HL-60 (cell line): ENCODE data around the gene BTG4.

ENCODE experiments used
- DNase-seq, 2 experiments: peaks; one replicate each; pipeline ENCODE4 v3.0.0-alpha.2; 2010 to 2020; ENCODE audit warnings: low read depth in 1 of 2, low spot score in 1 of 2
- H3K27ac ChIP-seq: fragments of 250-450 bp; sonication (Bioruptor Pico); replicated peaks from 2 replicates; pipeline ENCODE4 v1.5.1; 2020; ENCODE audit warnings: mild to moderate bottlenecking, moderate library complexity
- H3K27me3 ChIP-seq: fragments of 250-450 bp; sonication (Bioruptor Pico); 2 replicates; pipeline ENCODE4 v1.5.1; 2021; ENCODE audit warnings: mild to moderate bottlenecking, moderate library complexity; ENCODE audit not compliant: insufficient read depth, poor library complexity, severe bottlenecking
- H3K4me3 ChIP-seq: replicated peaks from 2 replicates; pipeline ENCODE4 v1.5.1; 2011; ENCODE audit warnings: mild to moderate bottlenecking, control low read depth, low read length; ENCODE audit not compliant: insufficient read depth
- GABPA ChIP-seq: IDR thresholded peaks from 2 replicates; pipeline ENCODE4 v1.6.1; 2012; ENCODE audit warnings: low read depth
- POLR2AphosphoS5 ChIP-seq: IDR thresholded peaks from 2 replicates; pipeline ENCODE4 v1.6.1; 2012; ENCODE audit warnings: low read depth
- SPI1 ChIP-seq: IDR thresholded peaks from 2 replicates; pipeline ENCODE4 v1.6.1; 2012; ENCODE audit warnings: low read depth, mild to moderate bottlenecking, borderline replicate concordance
- TF ChIP-seq, protein P1 (sequence below): IDR thresholded peaks from 2 replicates; pipeline ENCODE4 v1.6.1; 2012; ENCODE audit warnings: low read depth; ENCODE audit not compliant: insufficient replicate concordance
- TF ChIP-seq, protein P2 (sequence below): IDR thresholded peaks from one replicate; pipeline ENCODE4 v1.5.1; 2011; ENCODE audit warnings: low read length, control low read depth, inconsistent platforms; ENCODE audit not compliant: insufficient read depth

The BTG4 gene

DNA sequence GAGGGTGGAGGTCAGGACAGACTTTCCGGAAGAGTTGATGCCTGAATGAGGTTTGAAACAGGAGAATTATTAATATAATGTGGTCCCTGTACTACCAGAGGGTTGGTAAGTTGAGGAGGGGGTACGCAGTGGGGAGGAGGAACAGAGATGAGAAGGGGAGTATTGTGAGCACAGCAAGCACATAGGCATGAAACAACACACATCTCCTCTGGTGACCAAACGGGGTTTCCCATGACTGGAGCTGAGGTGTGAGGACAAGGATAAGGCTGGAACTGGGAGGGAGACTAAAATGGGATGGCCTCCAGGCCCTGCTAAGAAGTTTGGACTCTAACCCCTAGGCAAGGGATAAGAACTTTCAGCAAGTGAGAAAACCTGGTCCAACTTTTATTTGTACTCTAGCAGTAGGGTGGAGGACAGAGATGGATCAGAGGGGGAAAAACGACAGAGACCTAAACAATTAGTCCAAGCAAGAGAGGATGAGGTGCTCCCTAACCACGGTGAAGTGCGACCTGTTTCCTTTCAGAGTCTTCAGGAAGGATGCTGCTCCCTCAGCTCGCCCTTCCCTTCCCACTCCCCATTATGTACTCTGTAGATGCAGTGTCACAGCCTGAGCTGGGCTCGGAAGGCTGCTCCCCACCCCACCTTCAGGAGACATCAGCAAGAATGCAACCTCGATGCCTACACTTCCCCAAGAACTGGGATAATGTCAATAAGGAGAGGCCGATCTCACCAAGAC lies 59.2 kb downstream of the BTG4 start:
- Histone ChIP-seq H3K4me3 (no peak overlapping the region), H3K27ac (no peak overlapping the region), H3K27me3 (peaks cover 3% of the 10 kb centered on the region)
- TF ChIP-seq, protein P1, sequence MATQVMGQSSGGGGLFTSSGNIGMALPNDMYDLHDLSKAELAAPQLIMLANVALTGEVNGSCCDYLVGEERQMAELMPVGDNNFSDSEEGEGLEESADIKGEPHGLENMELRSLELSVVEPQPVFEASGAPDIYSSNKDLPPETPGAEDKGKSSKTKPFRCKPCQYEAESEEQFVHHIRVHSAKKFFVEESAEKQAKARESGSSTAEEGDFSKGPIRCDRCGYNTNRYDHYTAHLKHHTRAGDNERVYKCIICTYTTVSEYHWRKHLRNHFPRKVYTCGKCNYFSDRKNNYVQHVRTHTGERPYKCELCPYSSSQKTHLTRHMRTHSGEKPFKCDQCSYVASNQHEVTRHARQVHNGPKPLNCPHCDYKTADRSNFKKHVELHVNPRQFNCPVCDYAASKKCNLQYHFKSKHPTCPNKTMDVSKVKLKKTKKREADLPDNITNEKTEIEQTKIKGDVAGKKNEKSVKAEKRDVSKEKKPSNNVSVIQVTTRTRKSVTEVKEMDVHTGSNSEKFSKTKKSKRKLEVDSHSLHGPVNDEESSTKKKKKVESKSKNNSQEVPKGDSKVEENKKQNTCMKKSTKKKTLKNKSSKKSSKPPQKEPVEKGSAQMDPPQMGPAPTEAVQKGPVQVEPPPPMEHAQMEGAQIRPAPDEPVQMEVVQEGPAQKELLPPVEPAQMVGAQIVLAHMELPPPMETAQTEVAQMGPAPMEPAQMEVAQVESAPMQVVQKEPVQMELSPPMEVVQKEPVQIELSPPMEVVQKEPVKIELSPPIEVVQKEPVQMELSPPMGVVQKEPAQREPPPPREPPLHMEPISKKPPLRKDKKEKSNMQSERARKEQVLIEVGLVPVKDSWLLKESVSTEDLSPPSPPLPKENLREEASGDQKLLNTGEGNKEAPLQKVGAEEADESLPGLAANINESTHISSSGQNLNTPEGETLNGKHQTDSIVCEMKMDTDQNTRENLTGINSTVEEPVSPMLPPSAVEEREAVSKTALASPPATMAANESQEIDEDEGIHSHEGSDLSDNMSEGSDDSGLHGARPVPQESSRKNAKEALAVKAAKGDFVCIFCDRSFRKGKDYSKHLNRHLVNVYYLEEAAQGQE, result no peak
- no peak for TF ChIP-seq POLR2AphosphoS5
- DNase-seq, result no peak

DNA sequence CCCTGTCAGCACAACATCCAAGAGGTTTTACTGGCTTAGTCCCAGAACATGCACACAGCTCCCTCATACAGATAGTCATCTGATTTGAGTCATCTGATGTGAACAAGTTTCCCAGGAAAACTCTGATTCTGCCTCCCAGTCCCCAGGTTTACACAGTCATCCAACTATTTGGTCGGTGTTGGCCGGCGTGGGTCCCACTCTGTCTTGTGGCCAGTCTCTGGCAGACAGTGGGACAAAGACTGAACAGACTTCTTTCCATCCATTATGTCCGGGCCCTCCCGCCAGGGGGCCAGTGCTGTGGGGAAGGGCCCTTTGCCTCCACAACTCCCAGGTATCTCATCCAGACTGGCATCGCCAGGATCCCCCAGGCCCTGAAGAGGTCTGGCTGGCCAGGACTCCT lies 60.0 kb downstream of the BTG4 start:
- H3K27me3 ChIP-seq, result peaks cover 3% of the 10 kb centered on the region
- no peak for TF ChIP-seq POLR2AphosphoS5
- TF ChIP-seq, protein P2, sequence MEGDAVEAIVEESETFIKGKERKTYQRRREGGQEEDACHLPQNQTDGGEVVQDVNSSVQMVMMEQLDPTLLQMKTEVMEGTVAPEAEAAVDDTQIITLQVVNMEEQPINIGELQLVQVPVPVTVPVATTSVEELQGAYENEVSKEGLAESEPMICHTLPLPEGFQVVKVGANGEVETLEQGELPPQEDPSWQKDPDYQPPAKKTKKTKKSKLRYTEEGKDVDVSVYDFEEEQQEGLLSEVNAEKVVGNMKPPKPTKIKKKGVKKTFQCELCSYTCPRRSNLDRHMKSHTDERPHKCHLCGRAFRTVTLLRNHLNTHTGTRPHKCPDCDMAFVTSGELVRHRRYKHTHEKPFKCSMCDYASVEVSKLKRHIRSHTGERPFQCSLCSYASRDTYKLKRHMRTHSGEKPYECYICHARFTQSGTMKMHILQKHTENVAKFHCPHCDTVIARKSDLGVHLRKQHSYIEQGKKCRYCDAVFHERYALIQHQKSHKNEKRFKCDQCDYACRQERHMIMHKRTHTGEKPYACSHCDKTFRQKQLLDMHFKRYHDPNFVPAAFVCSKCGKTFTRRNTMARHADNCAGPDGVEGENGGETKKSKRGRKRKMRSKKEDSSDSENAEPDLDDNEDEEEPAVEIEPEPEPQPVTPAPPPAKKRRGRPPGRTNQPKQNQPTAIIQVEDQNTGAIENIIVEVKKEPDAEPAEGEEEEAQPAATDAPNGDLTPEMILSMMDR, result no peak
- H3K4me3 ChIP-seq, result no peak overlapping the region
- DNase-seq, result no peak
- no peak overlapping the region for H3K27ac ChIP-seq

DNA sequence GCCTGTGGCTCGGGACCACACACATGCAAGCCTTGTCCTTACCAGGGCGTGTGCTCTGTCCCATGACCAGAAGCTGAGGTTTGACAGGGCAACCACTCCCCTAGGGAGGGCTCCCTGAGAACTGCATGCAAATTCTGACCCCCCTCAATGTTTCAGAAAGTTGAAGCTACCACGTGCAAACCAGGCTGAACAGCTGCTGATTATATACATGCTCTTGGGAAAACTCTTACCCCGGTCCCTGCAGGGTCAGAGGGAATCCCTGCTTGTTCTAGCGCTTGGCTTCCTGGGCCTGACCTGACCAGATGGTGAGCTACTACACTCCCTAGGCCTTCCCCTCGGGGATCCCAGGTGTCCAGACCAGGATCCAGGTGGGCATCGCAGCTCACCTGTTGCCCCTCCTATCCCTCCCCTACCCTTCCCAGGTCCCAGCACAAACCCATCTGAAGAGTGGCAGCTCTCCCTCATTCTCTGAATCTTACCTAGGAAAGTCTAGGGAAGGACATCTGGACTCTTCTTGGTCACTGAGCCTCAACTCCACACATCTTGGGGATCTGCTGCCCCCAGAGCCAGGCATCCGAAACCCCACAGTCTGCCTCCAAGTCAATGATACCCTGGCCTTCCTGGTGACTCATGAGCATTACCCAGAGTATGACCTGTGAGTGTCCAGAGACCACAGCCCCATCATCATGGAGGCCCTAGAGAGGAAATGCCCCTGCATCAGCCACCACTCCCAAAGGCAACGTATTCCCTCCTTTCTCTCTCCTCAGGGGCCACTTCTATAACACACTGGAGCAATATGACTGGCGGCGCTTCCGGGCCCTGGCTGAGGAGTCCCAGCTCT lies 61.5 kb downstream of the BTG4 start:
- DNase-seq, result no peak
- H3K27me3 ChIP-seq, result no peaks in the 10 kb centered on the region
- no peak overlapping the region for H3K27ac ChIP-seq
- no peak overlapping the region for H3K4me3 ChIP-seq
- TF ChIP-seq, protein P1, result no peak
- TF ChIP-seq SPI1, result no peak
- no peak for TF ChIP-seq GABPA
- TF ChIP-seq, protein P2, result no peak
- TF ChIP-seq POLR2AphosphoS5, result no peak

DNA sequence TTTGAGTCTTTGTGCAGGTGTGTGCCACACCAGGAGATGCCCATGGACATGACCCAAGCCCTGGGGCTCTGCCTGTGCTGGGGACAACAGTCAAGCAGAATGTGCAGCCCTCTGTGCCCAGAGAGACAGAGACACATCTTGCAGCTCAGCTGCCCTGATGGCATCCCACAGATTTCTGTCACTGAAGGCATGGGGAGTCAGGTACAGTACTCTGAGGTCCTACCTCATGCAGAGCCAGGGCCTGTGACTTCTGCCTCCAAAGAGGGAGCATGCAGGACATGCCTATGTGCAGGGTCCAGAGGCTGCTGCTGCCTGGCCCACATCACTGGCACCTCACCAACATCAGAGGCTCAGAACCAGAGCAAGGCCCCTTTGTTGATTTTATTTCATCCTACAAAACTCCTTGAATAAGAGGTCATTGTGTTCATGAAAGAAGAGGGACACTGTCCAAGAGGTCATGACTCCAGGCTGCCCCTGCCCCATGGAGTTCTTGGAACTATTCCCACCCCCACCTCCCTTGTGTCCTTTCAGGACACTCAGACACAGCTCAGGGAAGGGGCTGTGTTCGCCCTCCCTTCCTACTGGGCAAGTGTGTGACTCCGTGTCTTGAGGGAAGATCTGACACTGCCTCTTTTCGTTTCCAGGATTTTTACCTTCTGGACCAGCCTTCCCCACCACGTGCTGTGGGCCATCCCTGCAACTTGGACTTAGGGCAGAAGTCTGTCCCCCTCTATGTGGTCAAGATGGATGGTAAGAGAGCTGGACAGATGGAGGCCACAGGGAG lies 62.3 kb downstream of the BTG4 start:
- no peak for DNase-seq
- Histone ChIP-seq H3K4me3 (no peak overlapping the region), H3K27ac (no peak overlapping the region), H3K27me3 (no peaks in the 10 kb centered on the region)
- TF ChIP-seq GABPA (no peak), POLR2AphosphoS5 (no peak), SPI1 (no peak)
